GM21717 (cell line): ENCODE measurements around the gene SLC26A11.
A peak's percentile ranks its signal among the peaks of the same experiment; 100 is the strongest.

Experiments used
- ATAC-seq: cut with Tn5 transposase; IDR thresholded peaks from one replicate; pipeline ENCODE4 v1.9.1; 2021; ENCODE audit warnings: mild to moderate bottlenecking, moderate library complexity; ENCODE audit not compliant: unreplicated experiment

SLC26A11 gene

DNA sequence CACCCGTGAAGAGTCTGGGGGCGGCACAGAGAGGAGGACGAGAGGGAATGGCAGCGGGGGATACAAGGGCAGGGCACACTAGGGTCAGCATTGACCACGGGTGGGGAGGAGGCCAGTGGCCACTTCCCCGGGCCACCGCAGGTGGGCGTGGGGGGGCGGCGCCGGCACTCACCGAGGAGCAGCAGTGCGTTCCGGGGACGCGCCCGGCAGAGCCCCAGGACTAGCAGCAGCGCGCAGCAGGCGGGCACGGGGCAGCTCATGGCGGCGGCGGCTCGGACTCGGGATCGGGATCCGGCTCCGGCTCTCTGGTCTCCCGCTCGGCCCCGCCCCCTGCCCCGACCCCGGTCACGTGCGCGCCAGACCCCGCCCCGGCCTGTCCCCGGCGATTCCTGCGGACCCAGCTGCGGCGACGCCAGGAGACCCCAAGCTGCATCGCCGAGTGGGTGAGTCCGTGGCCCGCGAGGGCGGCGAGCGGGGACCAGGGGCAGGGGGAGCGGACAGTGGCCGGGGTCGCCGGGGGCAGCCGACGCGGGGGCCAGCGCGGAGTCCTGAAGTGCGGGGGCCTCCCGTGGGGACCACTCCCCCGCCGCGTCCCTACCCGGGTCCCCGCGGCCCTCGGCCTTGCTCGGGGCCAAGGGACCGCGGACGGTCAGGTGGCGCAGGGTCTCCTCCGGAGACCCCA is at the start of gene SLC26A11, which contains the start of gene SGSH:
SLC26A11 (plus strand) TSS at position 374 of the 682 bp plus-strand sequence. CDS start 1,134 bp downstream, outside the sequence.
SGSH (minus strand) TSS at position 280 of the 682 bp plus-strand sequence; CDS start at position 260, 20 bp downstream.
- peak; percentile 23 for ATAC-seq

DNA sequence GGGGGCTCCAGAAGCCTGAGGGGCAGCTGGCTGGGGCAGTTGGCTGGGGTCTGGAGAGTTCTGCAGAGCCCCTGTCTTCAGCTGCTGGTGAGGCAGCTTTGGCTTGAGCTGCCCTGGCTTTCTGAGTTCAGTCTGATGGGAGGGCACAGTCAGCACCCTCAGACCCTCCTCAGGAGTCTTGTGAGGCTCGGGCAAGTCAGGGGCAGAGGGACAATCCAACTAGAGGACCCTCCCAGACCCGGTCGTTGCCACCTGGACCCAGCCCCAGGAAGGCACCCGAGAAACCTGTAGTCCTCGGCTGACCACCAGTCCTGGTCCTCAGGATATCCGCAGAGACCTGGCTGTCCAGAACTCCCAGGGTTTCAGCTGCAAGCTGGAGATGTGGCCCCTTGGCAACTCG is 48.5 kb upstream of the SLC26A11 start:
- ATAC-seq = no peak

DNA sequence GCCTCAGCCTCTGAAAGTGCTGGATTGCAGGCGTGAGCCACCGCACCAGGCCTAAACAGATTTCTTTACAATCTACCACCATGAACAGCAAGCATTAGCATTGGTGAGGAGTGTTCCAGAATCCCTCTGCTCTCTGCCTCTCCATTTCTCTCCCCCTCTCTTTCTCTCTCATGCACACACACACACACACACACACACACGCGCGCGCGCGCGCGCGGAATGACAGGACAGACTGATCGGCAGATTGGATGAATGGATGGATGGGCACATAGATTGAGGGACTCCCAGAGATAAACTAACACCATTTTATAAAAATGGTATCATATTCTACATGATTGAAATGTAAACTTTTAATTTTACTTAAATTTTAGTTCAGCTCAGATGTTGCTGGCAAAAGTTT is 47.1 kb upstream of the SLC26A11 start:
- no peak for ATAC-seq

DNA sequence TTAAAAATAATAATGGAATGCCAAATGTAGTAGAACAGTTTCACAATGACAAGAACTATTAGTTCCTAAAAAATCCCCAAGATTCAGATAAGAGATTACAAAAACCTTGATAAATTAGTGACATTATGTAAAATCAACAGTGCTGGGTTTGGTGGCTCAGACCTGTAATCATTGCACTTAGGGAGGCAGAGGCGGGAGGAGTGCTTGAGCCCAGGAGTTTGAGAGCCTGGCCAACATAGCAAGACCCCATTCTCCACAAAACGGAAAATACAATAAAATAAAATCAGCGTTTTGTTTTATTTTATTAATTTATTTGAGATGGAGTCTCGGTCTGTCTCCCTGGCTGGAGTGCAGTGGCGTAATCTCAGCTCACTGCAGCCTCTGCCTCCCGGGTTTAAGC is 46.3 kb upstream of the SLC26A11 start:
- ATAC-seq = no peak

DNA sequence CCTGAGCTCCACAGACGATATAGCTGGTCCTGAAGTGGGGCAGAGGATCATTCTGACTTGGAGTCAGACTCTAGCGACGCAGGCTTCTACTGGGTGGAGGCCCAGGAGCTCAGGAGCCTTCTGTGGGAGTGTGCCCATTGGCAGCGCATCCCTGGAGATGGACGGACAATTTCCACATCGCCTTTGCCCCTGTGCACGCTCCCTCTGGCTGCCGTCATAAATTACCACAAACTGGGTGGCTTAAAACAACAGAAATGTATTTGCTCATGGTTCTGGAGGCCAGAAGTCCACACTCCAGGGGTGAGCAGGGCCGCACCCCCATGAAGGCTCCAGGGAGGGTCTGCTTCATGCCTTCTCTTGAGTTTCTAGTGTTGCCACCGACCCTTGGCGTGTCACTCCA is 43.5 kb upstream of the SLC26A11 start:
- ATAC-seq = no peak

DNA sequence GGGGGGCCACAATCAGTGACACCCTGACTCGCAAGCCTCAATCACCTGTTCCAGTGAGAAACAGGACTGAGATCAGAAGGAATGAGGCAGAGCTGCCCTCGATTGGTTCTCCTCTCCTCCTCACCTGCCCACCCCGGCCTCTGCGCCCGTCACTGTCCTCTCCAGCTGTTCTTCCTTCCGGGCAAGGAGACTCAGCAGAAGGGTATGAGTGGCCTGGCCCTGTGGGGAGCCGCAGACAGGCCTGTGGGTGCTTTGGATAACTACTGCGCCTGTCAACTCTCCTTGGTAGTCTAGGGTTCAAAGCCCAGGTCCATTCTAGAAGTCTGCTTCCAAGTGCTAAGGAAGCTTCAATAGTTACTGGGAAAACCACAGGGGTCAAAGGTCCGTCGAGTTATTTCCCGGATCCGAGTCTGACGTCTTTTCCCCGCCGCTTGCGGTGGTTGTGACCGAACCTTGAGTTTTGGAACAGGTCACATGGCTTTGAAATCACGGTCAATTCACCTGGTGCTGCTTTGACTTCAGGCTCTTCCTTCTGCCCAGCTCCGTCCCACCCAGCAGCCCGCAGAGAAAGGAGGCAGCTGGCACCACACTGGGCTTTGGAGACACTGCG is 42.1 kb upstream of the SLC26A11 start:
- ATAC-seq = no peak

DNA sequence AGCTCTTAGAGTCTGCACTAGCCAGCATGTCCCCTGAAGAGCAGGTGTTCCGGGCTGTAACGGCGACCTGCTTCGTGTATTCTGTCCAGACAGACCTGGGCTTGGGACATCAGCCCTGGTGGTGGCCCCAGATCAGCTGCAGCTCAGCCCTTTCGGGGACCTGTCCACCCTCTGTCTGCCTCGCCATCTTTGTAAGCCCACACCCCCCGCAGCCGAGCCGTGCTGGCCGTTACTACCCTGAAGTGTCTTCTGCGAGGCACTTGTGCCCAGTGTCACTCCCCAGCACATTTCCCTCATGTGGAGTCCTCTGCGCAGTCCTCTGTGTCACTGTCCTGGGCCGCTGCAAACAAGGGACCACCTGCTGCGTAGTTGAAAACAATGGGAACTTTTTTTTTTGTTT is 40.0 kb upstream of the SLC26A11 start:
- no peak for ATAC-seq

DNA sequence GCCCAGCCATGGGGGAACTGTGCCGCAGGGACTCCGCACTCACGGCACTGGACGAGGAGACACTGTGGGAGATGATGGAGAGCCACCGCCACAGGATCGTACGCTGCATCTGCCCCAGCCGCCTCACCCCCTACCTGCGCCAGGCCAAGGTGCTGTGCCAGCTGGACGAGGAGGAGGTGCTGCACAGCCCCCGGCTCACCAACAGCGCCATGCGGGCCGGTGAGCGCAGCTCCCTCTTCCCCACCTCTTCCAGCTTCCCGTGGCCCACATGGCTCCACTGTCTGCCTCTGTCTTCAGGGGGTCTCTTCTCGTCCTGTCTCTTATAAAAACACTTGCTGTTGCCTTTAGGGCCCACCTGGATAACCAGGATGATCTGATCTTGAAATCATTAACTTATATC is 38.8 kb upstream of the SLC26A11 start:
- no peak for ATAC-seq

DNA sequence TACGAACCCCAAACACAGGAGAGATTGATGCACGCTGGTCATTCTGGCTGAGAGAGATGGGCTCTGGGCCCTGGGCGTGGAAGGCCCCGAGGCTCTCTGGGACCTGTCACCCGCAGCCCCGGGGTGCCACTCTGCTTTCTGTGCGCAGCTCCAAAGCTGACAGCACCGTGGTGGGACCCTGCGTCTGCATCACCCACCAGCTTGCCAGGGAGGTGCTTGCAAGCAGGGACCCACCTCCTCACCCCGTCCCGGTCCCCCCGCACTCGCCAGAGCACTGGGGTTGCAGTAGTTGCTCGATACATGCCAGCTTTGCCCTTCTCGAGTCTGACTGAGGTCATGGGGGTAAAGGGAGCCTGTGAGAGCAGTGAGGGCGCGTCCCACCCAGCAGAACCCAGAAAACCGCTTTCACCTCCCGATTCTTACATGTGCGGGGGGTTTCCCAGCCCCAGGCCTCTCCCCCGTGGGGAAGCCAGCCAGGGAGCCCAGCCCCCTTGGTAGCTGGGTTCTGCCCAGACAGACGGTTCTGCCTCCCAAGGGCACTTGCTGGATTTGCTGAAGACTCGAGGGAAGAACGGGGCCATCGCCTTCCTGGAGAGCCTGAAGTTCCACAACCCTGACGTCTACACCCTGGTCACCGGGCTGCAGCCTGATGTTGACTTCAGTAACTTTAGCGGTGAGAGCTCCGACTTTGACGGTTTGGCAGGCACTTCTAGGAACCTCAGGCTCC is 37.9 kb upstream of the SLC26A11 start:
- ATAC-seq = no peak

DNA sequence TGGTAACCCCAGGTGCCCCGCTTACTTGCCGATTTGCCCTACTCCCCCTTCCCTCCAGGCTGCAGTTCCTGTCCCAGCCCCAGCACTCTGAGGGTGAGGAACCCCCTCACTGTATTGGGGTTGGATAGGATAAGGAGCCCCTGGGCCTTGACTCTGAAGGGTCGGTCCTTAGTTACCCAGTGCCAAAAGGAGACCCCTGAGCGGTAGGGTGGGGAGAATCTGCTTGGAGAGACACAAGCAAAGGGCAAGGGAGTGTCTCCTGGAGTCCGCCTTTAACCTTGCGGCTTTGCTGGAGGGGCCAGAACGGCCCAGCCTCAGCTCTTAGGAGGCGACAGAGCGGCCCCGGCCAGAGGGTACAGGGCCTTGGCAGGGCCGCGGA is 37.4 kb upstream of the SLC26A11 start:
- ATAC-seq = no peak

DNA sequence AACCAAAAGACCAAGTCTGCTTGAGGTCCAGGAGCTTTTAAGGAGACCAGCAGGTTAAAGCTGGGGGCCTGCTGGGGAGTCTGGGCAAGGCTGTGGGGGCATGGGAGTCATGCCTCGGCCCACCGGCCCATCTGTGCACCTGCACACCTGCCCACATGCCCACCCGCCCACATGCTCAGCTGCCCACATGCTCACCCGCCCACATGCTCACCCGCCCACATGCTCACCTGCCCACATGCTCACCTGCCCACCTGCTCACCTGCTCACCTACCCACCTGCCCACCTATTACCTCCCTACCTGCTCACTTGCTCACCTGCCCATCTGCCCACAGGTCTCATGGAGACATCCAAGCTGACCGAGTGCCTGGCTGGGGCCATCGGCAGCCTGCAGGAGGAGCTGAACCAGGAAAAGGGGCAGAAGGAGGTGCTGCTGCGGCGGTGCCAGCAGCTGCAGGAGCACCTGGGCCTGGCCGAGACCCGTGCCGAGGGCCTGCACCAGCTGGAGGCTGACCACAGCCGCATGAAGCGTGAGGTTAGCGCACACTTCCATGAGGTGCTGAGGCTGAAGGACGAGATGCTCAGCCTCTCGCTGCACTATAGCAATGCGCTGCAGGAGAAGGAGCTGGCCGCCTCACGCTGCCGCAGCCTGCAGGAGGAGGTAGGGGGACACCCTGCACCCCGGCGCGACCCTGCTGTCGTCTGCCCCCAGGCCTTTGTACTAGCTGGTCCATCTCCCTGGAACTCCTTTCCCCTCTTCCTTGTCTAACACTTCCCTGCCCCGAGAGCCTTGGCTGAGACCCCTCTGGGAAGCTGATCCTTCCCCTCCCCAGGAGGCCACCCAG is 36.4 kb upstream of the SLC26A11 start:
- no peak for ATAC-seq

DNA sequence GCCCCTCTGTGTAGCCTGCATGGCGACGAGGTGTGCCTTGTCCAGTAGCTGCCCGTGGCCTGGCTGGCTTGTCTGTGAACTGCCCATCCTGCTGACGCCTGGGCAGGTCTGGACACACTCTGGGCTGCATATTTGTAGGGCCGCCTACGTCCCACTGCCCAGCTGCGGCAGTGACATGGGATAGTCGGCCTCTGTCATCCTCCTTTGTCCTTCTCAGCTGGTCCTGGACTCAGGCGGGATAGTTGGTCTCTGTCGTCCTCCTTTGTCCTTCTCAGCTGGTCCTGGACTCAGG is 35.9 kb upstream of the SLC26A11 start:
- no peak for ATAC-seq

DNA sequence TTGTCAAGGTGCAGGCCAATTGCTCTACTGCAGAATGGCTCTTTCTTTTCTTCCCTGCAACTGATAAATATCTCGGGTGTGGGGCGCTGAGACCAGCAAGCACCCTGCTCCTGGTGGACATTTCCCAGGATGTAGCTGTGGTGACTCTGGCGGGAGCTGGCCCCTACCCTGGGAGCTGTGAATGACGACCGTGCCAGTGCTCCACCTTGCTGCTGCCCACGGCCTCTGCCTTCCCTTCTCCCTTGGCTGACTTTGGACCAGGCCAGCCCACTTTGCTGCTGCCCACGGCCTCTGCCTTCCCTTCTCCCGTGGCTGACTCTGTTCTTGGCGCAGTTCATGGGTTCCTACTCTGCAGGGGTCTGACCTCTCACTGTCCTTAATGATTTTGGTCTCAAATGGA is 34.3 kb upstream of the SLC26A11 start:
- ATAC-seq = no peak

DNA sequence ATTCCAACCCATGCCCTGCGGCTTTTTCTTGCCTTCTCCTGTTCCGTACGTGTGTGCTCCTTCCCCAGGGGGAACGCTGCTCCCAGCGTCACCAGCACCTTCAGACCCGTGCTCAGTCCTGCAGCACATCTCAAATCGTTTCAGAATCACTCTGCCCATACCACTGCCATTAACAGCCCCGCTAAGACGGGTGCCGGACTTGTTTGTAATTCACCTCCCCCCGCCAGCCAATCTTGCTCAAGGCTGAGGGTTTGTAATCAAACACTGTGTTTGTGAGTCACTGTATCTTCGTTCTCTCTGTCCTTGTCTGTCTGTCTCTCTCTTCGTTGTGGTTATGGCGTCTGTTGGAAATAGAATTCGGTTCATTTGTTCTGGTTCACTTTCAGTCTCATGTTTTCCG is 33.1 kb upstream of the SLC26A11 start:
- no peak for ATAC-seq

DNA sequence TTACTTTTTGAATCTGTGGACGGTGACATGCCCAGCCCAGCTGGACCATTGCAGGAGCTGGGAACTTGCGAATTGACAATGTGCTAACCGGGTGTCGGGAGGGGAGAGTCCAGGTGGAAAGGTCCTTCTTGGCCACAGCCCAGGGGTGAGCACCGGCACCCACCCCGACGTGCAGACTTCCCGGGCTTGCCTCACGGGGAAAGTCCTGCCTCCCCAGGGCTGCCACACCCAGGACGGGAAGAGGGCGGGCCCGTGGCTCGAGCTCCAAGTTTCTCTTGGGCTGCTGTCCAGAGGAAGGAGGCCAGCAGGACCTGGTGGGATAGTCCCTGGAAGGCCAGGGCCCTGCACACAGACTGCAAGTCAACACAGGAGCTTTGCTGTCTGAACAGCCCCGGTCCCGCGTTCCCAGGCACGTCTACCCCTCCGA is 32.7 kb upstream of the SLC26A11 start:
- ATAC-seq = no peak

DNA sequence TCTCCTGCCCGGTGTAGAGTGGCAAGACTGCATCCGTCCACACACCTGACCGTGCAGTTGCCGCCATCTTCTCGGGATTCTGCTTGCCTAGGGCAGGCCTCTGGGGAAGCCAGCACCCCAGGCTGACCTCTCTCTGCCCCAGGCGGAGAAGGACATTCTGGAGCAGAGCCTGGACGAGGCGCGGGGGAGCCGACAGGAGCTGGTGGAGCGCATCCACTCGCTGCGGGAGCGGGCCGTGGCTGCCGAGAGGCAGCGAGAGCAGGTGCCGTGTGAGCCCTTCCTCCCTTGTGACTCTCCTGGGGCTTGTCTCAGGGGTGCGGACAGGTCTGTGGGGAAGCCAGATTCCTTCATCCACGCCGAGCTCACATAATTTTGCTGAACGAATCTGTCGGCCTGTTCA is 30.6 kb upstream of the SLC26A11 start:
- ATAC-seq = no peak

DNA sequence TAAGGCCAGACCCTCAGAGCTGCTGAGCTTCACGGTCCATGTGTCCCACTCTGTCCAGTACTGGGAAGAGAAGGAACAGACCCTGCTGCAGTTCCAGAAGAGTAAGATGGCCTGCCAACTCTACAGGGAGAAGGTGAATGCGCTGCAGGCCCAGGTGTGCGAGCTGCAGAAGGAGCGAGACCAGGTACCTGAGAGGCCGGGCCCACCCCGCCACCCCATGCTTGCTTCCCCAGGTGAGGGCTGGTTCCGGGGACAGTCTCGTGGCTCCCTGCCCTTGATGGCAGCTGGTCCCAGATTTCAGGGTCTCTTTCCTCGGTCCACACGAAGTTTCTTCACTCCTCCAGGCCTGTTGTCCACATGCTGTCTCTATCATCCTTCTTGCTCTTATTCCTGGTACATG is 29.5 kb upstream of the SLC26A11 start:
- no peak for ATAC-seq

DNA sequence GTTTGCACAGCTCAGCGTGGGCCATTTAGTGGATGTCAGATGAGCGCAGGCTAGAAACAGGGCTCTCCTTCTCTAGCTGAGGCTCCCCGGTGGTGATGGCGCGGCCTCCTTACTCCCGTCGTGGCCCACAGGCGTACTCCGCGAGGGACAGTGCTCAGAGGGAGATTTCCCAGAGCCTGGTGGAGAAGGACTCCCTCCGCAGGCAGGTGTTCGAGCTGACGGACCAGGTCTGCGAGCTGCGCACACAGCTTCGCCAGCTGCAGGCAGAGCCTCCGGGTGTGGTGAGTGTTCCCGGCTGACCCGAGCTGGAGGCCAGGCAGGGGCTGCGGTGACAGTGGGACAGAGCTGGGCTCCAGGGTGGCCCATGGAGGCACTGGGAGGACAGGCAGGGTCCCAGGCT is 29.0 kb upstream of the SLC26A11 start:
- ATAC-seq = no peak

DNA sequence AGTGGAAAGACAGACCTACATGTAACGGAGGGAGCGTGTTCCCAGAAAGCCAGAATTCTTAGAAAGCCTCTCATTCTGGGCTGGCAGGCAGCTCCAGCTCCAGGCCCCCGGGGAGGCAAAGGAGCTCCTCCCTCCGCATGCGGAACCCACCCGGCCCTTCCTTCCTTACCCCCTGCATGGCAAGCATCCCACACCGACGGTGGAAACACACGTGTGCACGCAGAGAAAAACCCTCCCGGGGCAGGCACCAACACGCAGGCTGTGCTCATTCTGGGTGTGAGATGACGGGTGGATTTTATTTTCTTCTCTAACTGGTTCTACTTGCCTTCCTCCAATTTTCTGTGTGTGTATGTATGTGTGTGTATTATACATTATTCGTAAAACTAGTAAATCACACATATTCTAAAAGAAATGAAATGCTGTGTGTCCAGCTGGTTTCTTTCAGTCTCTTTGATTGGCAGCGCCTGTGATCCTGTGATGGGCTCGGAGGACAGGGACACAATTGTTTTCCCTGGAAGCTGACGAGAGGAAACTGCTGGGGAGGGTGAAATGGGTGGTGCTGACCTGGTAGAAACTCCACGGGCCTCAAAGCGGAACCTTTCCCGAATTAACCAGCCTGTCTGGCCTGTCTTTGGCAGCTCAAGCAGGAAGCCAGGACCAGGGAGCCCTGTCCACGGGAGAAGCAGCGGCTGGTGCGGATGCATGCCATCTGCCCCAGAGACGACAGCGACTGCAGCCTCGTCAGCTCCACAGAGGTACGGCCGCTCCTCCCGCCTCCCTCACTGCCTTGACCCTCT is 28.2 kb upstream of the SLC26A11 start:
- no peak for ATAC-seq

DNA sequence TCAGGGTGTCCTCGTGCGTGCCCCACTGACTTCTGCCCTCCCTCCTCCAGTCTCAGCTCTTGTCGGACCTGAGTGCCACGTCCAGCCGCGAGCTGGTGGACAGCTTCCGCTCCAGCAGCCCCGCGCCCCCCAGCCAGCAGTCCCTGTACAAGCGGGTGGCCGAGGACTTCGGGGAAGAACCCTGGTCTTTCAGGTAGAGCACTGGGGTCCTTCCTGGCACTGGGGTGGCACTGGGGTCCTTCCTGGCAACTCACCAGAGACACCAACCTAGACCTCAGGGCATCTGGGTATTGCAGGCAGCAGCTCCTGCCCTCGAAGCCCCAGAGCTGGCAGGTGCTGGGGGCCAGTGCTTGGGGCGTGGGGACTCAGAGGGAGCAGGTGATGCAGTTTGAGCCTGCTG is 25.1 kb upstream of the SLC26A11 start:
- no peak for ATAC-seq
